HL-60 (cell line): ENCODE data around the gene TRIM9.

Experiments used
- DNase-seq, 2 experiments: peaks; one replicate each; pipeline ENCODE4 v3.0.0-alpha.2; 2010 to 2020; ENCODE audit warnings: low read depth in 1 of 2, low spot score in 1 of 2
- H3K27ac ChIP-seq: fragments of 250-450 bp; sonication (Bioruptor Pico); replicated peaks from 2 replicates; pipeline ENCODE4 v1.5.1; 2020; ENCODE audit warnings: mild to moderate bottlenecking, moderate library complexity
- H3K27me3 ChIP-seq: fragments of 250-450 bp; sonication (Bioruptor Pico); 2 replicates; pipeline ENCODE4 v1.5.1; 2021; ENCODE audit warnings: mild to moderate bottlenecking, moderate library complexity; ENCODE audit not compliant: insufficient read depth, poor library complexity, severe bottlenecking
- H3K4me3 ChIP-seq: replicated peaks from 2 replicates; pipeline ENCODE4 v1.5.1; 2011; ENCODE audit warnings: mild to moderate bottlenecking, control low read depth, low read length; ENCODE audit not compliant: insufficient read depth
- CTCF ChIP-seq: IDR thresholded peaks from one replicate; pipeline ENCODE4 v1.5.1; 2011; ENCODE audit warnings: low read length, control low read depth, inconsistent platforms; ENCODE audit not compliant: insufficient read depth
- GABPA ChIP-seq: IDR thresholded peaks from 2 replicates; pipeline ENCODE4 v1.6.1; 2012; ENCODE audit warnings: low read depth
- POLR2AphosphoS5 ChIP-seq: IDR thresholded peaks from 2 replicates; pipeline ENCODE4 v1.6.1; 2012; ENCODE audit warnings: low read depth
- SPI1 ChIP-seq: IDR thresholded peaks from 2 replicates; pipeline ENCODE4 v1.6.1; 2012; ENCODE audit warnings: low read depth, mild to moderate bottlenecking, borderline replicate concordance
- TF ChIP-seq, protein P1 (sequence below): IDR thresholded peaks from 2 replicates; pipeline ENCODE4 v1.6.1; 2012; ENCODE audit warnings: low read depth; ENCODE audit not compliant: insufficient replicate concordance

TRIM9 gene

DNA sequence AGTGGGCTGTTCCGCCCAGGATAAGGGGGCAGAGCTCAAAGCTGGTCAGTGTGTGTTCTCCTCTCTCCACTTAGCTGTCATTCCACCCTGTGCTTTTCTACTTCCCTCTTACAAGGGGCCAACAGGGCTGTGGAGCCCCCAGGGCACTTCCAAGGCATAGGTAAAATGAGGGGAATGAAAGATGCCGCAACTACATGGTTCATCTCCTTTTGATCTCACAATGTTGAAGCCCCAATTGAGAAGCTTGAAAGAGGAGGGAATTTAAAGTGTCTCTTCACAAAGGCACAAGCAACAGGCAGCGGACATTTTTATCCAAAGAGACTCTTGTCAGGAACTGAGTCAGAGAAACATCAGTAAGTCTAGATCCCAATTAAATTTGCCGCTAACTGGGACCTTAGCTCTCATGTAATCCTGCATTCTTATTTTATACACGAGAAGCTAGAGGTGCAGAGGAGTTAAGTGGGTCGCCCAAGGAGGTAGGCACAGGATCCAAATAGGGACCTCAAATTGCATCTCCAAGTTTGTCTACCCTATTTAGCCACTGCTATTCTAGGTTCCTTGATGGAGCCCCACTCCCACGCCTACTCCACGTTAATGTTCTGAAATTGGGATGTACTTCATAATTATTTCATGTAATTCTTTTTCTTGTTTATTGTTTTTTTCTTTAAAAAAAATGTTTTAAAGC is 20.1 kb downstream of the TRIM9 start:
- H3K27ac ChIP-seq = no peak overlapping the region
- no peak for DNase-seq

DNA sequence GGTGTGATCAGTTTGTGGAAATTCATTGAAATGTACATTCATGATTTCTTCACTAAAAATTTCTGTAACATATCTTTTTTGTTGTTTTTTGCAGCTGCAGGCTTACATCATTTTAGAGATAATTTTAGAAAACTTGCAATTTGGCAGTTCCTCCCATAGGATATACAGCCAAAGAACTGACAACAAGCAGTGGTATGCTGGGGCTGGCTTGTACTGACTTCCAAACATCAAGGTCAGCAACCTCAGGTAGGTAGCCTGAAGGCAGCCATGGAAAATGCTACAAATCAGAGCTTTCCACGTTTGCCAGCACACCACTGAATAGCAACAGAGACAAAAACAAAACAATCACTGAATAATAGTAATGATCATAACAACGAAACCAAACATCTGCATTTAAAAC is 21.2 kb downstream of the TRIM9 start:
- no peak overlapping the region for H3K4me3 ChIP-seq
- H3K27ac ChIP-seq = no peak overlapping the region
- no peak for DNase-seq
- TF ChIP-seq POLR2AphosphoS5 (no peak), CTCF (no peak), GABPA (no peak), SPI1 (no peak)
- TF ChIP-seq, protein P1, sequence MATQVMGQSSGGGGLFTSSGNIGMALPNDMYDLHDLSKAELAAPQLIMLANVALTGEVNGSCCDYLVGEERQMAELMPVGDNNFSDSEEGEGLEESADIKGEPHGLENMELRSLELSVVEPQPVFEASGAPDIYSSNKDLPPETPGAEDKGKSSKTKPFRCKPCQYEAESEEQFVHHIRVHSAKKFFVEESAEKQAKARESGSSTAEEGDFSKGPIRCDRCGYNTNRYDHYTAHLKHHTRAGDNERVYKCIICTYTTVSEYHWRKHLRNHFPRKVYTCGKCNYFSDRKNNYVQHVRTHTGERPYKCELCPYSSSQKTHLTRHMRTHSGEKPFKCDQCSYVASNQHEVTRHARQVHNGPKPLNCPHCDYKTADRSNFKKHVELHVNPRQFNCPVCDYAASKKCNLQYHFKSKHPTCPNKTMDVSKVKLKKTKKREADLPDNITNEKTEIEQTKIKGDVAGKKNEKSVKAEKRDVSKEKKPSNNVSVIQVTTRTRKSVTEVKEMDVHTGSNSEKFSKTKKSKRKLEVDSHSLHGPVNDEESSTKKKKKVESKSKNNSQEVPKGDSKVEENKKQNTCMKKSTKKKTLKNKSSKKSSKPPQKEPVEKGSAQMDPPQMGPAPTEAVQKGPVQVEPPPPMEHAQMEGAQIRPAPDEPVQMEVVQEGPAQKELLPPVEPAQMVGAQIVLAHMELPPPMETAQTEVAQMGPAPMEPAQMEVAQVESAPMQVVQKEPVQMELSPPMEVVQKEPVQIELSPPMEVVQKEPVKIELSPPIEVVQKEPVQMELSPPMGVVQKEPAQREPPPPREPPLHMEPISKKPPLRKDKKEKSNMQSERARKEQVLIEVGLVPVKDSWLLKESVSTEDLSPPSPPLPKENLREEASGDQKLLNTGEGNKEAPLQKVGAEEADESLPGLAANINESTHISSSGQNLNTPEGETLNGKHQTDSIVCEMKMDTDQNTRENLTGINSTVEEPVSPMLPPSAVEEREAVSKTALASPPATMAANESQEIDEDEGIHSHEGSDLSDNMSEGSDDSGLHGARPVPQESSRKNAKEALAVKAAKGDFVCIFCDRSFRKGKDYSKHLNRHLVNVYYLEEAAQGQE = no peak
- H3K27me3 ChIP-seq = no peaks in the 10 kb centered on the region

More for the DNA sequence above, 20.1 kb downstream of the TRIM9 start:
- no peak for TF ChIP-seq POLR2AphosphoS5
- no peaks in the 10 kb centered on the region for H3K27me3 ChIP-seq
- no peak overlapping the region for H3K4me3 ChIP-seq

- H3K27ac ChIP-seq = no peak overlapping the region
- H3K4me3 ChIP-seq = no peak overlapping the region
- DNase-seq = no peak
Observed at GRCh38 chr14:51072976-51073375, 21.9 kb downstream of the TRIM9 start.

More at GRCh38 chr14:51072976-51073375, 21.9 kb downstream of the TRIM9 start:
- TF ChIP-seq SPI1 (no peak), CTCF (no peak), GABPA (no peak)
- TF ChIP-seq, protein P1 = no peak
- no peaks in the 10 kb centered on the region for H3K27me3 ChIP-seq
